ENCODE results near the gene KNTC1.

Gene KNTC1

DNA sequence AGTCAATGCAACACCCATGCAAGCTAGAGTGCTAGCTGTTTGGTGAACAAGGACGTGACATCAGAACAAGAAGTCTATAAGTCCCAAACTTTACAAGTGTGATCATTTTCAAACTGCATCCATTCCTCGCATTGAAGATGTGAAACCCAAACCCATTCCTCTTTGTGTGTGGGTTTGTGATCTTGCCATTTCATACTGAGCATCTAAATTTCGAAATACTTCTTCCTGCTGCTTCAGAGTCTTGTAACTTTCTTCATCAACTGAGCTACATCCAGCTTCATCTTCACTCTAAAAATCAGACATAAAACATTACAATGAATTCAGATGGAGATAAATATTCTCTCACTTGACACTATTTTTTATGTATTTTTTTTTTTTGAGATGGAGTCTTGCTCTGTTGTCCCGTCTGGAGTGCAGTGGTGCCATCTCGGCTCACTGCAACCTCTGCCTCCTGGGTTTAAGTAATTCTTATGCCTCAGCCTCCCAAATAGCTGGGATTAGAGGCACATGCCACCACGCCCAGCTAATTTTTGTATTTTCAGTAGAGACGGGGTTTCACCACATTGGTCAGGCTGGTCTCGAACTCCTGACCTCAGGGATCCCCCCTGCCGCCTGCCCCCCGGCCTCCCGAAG, 21.5 kb upstream of the KNTC1 start:
- TF ChIP-seq FOXP2 (optimal IDR thresholded peaks at IDR 0.05; ENCODE audit: borderline replicate concordance, extremely low read depth, extremely low read length, insufficient read depth): no peak
- TF ChIP-seq POLR2AphosphoS5 (IDR thresholded peaks at IDR 0.05; ENCODE audit: low read depth, low read length): peak; percentile 36; the same call in 1 of the 2 replicates

DNA sequence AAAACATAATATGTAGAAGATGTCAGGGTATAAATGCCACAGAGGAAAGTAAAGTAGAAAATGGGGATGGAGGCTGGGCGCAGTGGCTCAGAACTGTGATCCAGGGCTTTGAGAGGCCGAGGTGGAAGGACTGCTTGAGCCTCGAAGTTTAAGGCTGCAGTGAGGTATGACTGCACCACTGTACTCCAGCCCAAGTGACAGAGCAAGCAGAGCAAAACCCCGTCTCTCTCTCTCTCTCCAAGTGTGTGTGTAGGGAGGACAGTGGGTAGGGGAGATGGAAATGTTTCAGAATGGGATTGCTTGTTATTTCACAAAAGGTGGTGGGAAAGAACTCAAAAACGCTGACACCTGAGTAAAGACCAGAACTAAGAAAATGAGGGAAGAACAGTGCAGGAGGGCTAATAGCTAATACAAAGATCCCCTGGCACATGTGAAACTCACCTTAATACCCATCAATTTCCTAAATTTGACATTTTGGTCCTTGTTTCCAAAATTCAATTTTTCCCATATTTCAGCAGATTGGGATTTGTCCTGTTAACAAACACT, 20.6 kb upstream of the KNTC1 start:
- TF ChIP-seq, protein P1, sequence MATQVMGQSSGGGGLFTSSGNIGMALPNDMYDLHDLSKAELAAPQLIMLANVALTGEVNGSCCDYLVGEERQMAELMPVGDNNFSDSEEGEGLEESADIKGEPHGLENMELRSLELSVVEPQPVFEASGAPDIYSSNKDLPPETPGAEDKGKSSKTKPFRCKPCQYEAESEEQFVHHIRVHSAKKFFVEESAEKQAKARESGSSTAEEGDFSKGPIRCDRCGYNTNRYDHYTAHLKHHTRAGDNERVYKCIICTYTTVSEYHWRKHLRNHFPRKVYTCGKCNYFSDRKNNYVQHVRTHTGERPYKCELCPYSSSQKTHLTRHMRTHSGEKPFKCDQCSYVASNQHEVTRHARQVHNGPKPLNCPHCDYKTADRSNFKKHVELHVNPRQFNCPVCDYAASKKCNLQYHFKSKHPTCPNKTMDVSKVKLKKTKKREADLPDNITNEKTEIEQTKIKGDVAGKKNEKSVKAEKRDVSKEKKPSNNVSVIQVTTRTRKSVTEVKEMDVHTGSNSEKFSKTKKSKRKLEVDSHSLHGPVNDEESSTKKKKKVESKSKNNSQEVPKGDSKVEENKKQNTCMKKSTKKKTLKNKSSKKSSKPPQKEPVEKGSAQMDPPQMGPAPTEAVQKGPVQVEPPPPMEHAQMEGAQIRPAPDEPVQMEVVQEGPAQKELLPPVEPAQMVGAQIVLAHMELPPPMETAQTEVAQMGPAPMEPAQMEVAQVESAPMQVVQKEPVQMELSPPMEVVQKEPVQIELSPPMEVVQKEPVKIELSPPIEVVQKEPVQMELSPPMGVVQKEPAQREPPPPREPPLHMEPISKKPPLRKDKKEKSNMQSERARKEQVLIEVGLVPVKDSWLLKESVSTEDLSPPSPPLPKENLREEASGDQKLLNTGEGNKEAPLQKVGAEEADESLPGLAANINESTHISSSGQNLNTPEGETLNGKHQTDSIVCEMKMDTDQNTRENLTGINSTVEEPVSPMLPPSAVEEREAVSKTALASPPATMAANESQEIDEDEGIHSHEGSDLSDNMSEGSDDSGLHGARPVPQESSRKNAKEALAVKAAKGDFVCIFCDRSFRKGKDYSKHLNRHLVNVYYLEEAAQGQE (IDR thresholded peaks at IDR 0.05; ENCODE audit: insufficient read depth in 1 of 2, low read depth in 2 of 2, low read length in 2 of 2): no peak
- TF ChIP-seq FOXP2 (optimal IDR thresholded peaks at IDR 0.05; ENCODE audit: borderline replicate concordance, extremely low read depth, extremely low read length, insufficient read depth) (no peak), SIN3A (IDR thresholded peaks at IDR 0.05; ENCODE audit: borderline replicate concordance, insufficient read depth, low read length) (no peak), TAF1 (IDR thresholded peaks at IDR 0.05; ENCODE audit: borderline replicate concordance, insufficient read depth, low read length) (no peak), POLR2AphosphoS5 (IDR thresholded peaks at IDR 0.05; ENCODE audit: low read depth, low read length) (no peak)

DNA sequence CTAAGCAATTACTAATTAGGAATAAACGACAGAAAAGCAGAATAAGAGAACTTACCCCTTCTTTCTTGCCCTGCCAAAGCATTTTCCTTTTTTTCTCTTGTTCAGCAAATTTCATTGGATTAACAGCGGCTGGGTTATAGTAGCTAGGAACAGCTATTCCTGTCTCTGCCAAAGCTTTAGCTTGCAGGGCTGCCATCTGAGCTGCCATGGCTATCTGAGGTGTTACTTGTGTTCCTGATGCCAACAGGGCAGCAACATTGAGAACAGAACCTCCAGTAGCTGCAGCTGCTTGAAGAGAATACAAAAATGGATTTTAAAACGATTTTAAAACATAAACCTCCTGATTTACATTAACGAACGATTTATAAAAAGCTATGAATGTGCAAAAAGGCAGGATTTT, 18.9 kb upstream of the KNTC1 start:
- no peak for TF ChIP-seq SIN3A (IDR thresholded peaks at IDR 0.05; ENCODE audit: borderline replicate concordance, insufficient read depth, low read length)
- TF ChIP-seq, protein P1 (IDR thresholded peaks at IDR 0.05; ENCODE audit: insufficient read depth in 1 of 2, low read depth in 2 of 2, low read length in 2 of 2): no peak
- TF ChIP-seq TAF1 (IDR thresholded peaks at IDR 0.05; ENCODE audit: borderline replicate concordance, insufficient read depth, low read length): no peak

DNA sequence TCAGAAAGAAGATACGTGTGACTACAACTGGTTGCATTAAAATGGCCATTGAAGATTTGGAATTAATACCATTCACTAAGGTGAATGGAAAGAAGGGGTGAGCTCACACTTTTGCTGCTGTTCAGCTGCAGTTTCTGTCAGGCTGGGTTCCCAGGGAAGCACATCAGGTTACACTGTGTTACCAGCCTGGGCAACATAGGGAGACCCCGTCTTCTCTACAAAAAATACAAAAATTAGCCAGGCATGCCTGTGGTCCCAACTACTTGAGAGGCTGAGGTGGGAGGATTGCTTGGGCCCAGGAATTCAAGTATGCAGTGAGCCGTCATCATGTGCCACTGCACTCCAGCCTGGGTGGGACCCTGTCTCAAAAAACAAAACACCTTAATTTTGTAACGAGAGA, 13.4 kb upstream of the KNTC1 start:
- TF ChIP-seq FOXP2 (optimal IDR thresholded peaks at IDR 0.05; ENCODE audit: borderline replicate concordance, extremely low read depth, extremely low read length, insufficient read depth) (no peak), TAF1 (IDR thresholded peaks at IDR 0.05; ENCODE audit: borderline replicate concordance, insufficient read depth, low read length) (no peak), SIN3A (IDR thresholded peaks at IDR 0.05; ENCODE audit: borderline replicate concordance, insufficient read depth, low read length) (no peak), POLR2AphosphoS5 (IDR thresholded peaks at IDR 0.05; ENCODE audit: low read depth, low read length) (no peak)
- TF ChIP-seq, protein P1 (IDR thresholded peaks at IDR 0.05; ENCODE audit: insufficient read depth in 1 of 2, low read depth in 2 of 2, low read length in 2 of 2): no peak

DNA sequence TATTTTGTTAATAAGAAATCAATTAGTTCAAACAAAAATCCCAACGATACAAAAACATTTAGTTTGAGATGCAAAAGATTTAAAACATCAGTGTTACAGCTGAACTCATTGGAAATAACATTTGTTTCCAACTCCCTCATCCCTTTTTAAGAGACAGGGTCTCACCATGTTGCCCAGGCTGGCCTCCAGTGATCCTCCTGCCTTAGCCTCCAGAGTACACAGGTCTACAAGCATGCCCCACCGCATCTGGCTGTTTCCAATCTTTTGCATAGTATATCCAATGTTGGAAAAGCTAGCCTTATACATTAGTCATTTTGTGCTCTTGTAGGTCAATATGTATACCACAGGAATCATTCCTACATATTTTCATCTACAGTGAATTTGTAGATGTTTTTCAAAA, 11.8 kb upstream of the KNTC1 start:
- TF ChIP-seq FOXP2 (optimal IDR thresholded peaks at IDR 0.05; ENCODE audit: borderline replicate concordance, extremely low read depth, extremely low read length, insufficient read depth): no peak
- no peak for TF ChIP-seq SIN3A (IDR thresholded peaks at IDR 0.05; ENCODE audit: borderline replicate concordance, insufficient read depth, low read length)
- no peak for TF ChIP-seq POLR2AphosphoS5 (IDR thresholded peaks at IDR 0.05; ENCODE audit: low read depth, low read length)
- TF ChIP-seq TAF1 (IDR thresholded peaks at IDR 0.05; ENCODE audit: borderline replicate concordance, insufficient read depth, low read length): no peak
- TF ChIP-seq, protein P1 (IDR thresholded peaks at IDR 0.05; ENCODE audit: insufficient read depth in 1 of 2, low read depth in 2 of 2, low read length in 2 of 2): no peak

Measured in PFSK-1 (cell line).